HUES64 (cell line): Measurements from ENCODE around the gene SRCIN1.
"Not testable (repeated sequence)": the region's sequence is repeated elsewhere in the genome, so short reads cannot be mapped to it uniquely, and the experiment has no call there.

Experiments used
- H3K27ac ChIP-seq: 2 replicates; pipeline ENCODE4 v1.7.0; 2013; ENCODE audit warnings: low read depth, low read length, inconsistent platforms
- H3K27me3 ChIP-seq: 2 replicates; pipeline ENCODE4 v1.6.1; 2013; ENCODE audit warnings: mild to moderate bottlenecking, low read length; ENCODE audit not compliant: insufficient read depth
- H3K36me3 ChIP-seq: 2 replicates; pipeline ENCODE4 v1.6.1; 2013; ENCODE audit warnings: mild to moderate bottlenecking, low read length; ENCODE audit not compliant: insufficient read depth
- H3K4me1 ChIP-seq: 2 replicates; pipeline ENCODE4 v1.6.1; 2013; ENCODE audit warnings: mild to moderate bottlenecking, low read length, moderate library complexity; ENCODE audit not compliant: insufficient read depth
- H3K4me3 ChIP-seq: 2 replicates; pipeline ENCODE4 v1.5.1; 2013; ENCODE audit warnings: mild to moderate bottlenecking, low read length, moderate library complexity
- H3K9ac ChIP-seq: 2 replicates; pipeline ENCODE4 v1.6.1; 2013; ENCODE audit warnings: mild to moderate bottlenecking, low read depth, low read length
- H3K9me3 ChIP-seq: 2 replicates; pipeline ENCODE4 v1.6.1; 2013; ENCODE audit warnings: low read depth, low read length; ENCODE audit not compliant: insufficient read depth
- WGBS: fragments of 150-250, 120-280 bp; methylation state at CpG from one replicate; pipeline ENCODE4 v1.1.7; 2013; ENCODE audit warnings: missing lambda C conversion rate; 5-methylcytosine and 5-hydroxymethylcytosine counted together

SRCIN1 gene

GRCh38 chr17:38484242-38485145 lies 121.3 kb downstream of the SRCIN1 start:
- H3K9me3 ChIP-seq, H3K4me1 ChIP-seq, H3K4me3 ChIP-seq, H3K27ac ChIP-seq, H3K9ac ChIP-seq, H3K27me3 ChIP-seq: not testable (repeated sequence)
- 63% methylated on average over 21 of the region's 21 CpGs for WGBS
- peaks cover 17% of the 10 kb centered on the region for H3K36me3 ChIP-seq

DNA sequence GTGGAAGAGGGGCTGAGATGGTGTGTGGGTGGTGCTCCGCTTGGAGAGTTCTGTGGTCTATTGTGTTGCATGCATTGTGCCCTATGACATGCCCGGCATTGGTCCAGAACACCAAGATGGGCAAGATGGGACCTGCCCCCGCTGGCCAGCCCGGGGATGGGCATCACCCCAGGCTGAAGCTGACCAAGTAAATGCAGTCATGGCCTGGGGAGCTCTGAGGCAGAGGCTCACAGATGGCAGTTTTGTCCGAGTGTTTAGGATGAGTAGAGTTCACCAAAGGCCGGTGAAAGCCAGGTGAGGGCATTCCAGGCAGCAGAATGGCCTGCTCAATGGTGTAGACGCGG lies 123.1 kb downstream of the SRCIN1 start:
- not testable (repeated sequence) for H3K4me1 ChIP-seq, H3K27ac ChIP-seq, H3K27me3 ChIP-seq, H3K9me3 ChIP-seq, H3K9ac ChIP-seq, H3K4me3 ChIP-seq
- H3K36me3 ChIP-seq = peaks cover 31% of the 10 kb centered on the region
- WGBS = 96% methylated on average over 8 of the region's 8 CpGs

GRCh38 chr17:38482039-38482699 lies 123.6 kb downstream of the SRCIN1 start:
- not testable (repeated sequence) for H3K9ac ChIP-seq, H3K9me3 ChIP-seq, H3K27ac ChIP-seq, H3K27me3 ChIP-seq, H3K4me1 ChIP-seq, H3K4me3 ChIP-seq
- H3K36me3 ChIP-seq = peaks cover 28% of the 10 kb centered on the region
- 94% methylated on average over 19 of the region's 19 CpGs for WGBS
